GM21367 (cell line): ENCODE data around the gene KCNB1.

Experiments used
- ATAC-seq: cut with Tn5 transposase; IDR thresholded peaks from one replicate; pipeline ENCODE4 v1.9.1; 2021; ENCODE audit not compliant: unreplicated experiment

Gene KCNB1

DNA sequence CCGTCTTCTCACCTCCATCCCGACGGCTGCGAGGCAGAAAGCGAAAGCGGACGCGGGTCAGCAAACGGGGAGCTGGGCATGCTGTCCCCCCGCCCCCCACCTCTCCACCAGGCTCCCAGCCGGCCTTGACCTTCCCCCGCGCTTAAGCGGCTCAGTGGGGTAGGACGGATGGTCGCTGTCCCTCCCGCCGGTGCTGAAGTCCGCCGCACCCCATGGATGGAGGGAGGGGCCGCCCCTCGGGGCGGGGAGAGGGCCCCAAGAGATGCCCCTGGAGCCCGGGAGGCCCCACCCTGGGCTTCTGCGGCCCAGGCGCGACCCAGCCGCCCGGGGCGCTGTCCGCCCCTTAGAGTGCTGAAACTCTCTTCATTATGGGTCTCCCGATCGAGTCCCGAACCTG lies at the start of gene KCNB1:
TSS of gene KCNB1 (minus strand) at position 48 of the 397 bp plus-strand sequence. CDS start 188 bp downstream, outside the sequence.
- ATAC-seq, result no peak

DNA sequence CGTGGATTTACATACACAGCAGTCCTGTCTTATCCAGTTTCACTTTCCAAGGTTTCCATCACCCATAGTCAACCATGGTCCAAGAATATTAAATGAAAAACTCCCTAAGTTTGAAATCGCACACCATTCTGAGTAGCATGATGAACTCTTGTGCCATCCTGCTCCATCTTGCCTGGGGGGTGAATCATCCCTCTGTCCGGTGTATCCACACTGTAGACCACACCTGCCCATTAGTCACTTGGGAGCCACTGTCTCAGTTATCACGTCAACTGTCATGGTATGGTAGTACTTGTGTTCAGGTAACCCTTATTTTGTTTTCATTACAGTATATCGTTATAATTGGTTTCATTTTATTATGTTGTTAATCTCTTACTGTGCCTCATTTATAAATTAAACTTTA lies 47.0 kb upstream of the KCNB1 start:
- no peak for ATAC-seq

DNA sequence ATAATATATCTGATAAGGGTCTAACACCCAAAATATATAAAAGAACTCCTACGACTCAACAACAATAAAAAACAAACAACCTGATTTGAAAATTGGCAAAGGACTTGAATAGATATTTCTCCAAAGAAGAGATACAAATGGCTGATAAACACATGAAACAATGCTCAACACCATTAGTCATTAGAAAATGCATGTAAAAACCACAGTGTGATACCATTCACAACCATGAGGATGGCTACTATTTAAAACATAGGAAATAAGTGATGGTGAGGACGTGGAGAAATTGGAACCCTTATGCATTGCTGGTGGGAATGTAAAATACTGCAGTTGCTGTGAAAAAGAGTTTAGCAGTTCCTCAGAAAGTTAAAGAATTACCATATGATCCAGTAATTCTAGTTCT lies 44.1 kb upstream of the KCNB1 start:
- ATAC-seq, result no peak

DNA sequence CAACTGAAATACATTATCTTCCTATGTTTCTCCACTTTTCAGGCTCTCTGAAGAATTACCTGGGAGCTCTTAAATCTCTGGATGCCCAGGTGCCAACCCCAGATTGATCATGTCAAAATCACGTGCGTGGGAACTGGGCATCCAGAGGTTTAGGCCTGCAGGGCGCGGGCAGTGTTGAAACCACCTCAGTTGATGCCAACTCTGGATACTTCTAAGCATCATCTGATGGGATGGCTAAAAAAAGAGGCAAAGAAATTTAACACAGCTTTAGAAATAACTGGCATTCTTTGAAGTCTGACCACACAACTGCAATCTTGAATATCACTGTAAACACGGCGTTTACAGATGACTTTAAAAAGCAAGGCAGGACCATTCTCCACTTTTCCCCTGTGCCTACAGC lies 43.6 kb upstream of the KCNB1 start:
- no peak for ATAC-seq

DNA sequence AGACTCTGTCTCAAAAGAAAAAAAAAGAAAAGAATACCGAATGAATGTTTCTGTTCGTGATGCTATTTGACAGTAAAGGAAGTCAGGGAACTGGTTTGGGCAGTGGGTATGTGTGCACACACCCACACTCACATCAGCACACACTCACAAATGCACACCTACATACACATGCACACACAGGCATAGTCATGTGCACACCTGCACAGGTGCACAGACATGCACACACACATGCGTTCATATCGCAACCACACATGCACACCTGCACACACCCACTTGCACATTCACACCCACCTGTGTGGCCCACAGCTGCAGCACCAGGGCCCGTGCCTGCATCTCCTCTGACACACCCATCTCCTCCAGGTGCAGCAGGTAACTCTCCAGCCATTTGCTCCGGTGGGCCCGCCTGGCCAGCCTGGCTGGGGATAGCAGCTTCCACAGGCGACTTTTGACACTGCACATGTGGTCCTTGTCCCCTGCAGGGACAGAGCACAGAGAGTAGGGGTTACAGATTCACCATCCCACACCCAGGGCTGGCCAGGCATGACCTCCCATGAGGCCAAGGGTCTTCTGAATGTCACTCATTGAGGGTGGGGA lies 41.4 kb upstream of the KCNB1 start:
- ATAC-seq, result no peak

DNA sequence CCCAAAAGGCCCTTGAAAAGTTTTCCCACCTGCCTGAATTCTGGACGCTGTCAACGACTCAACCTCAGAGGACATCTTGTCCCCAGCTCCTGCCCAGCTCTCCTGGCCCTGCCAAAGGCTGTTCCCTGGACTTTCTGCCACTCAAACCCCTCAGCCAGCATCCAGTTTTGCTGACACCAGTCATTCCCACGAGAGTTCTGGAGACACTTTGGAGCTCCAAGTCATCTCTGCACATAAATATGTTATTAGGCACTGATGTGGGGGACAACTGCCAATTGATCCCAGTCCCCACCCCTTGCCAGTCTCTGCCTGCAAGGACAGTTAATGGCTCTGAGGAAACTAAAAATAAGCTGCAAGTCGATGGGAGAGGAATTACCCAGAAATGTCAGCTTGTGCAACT lies 38.9 kb upstream of the KCNB1 start:
- no peak for ATAC-seq

DNA sequence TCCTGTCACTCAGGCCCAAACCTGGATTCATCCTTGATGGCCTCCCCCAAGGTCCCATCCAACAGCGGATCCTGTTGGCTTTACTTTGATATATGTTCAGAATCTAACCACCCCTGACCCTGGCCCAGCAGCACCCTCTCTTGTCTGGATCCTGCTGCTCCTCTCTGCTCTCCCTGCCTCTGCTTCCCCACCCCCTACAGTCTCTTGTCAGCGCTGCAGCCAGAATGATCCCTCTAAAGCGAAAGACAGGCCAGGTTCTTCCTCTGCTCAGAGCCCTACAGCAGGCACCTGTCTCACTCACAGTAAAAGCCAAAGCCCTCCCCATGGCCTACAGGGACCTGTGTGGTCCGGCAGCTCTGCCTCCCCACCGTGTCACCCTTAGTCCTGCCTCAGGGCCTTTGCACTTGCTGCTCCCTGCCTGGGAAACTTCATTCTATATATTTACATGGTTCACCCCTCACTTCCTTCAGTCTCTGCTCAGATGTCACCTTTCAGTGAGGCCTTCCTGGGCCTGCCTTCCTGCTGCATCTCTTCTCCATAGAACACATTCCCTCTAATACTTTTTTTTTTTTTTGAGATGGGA lies 37.4 kb upstream of the KCNB1 start:
- ATAC-seq, result no peak

DNA sequence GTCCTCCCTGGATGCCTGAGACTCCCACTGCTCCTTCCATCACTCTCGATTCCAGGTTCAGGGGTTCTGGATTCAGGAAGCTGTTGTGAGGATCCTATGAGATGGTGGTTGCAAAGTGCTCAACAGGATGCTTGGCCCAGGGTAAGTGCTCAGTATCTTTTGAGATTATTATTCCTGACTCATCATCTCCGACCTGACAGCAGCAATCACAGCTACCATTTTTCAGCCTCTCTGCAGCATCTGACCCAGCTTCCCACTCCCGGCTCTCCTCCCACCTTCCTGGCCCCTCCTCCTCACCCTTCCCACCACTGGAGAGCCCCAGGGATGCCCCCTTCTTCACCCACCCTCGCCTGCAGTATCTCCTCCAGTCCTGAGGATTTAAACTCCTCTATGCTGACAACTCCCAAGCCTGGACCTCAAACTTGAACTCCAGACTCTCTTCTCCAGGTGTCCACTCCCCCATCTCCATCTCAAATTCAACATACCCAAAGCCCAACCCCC lies 36.8 kb upstream of the KCNB1 start:
- ATAC-seq, result no peak

DNA sequence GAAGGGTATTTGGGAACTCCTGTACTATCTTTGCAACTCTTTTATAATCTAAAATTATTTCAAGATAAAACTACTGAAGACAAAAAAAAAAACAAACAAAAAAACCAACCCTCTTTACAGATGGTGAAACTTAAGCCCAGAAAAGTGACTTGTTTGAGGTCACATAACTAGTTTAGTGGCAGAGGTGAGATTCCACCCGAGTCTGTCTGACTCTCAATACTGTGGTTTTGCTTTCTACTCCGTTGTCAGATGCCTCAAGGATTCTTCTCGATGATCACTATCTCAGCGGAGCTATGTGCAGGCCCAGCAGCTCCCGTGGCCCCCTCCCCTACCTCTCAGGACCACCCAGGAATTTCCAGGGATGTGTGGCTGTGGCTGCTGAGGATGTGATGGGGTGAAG lies 36.1 kb upstream of the KCNB1 start:
- ATAC-seq, result no peak

DNA sequence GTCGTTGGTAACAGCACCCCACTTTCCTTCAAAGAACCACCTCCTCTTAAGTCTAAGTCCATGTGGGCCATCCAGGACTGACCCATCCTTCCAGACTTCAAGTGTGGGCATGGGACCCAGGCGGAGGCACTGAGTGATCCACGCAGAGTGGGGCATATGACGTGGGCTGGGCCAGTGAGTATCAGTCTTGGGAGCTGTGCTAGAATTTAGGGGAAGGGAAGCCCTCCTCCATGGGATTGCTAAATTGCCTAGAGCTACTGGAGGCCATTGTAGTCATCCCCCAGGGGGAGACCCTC lies 35.3 kb upstream of the KCNB1 start:
- no peak for ATAC-seq

DNA sequence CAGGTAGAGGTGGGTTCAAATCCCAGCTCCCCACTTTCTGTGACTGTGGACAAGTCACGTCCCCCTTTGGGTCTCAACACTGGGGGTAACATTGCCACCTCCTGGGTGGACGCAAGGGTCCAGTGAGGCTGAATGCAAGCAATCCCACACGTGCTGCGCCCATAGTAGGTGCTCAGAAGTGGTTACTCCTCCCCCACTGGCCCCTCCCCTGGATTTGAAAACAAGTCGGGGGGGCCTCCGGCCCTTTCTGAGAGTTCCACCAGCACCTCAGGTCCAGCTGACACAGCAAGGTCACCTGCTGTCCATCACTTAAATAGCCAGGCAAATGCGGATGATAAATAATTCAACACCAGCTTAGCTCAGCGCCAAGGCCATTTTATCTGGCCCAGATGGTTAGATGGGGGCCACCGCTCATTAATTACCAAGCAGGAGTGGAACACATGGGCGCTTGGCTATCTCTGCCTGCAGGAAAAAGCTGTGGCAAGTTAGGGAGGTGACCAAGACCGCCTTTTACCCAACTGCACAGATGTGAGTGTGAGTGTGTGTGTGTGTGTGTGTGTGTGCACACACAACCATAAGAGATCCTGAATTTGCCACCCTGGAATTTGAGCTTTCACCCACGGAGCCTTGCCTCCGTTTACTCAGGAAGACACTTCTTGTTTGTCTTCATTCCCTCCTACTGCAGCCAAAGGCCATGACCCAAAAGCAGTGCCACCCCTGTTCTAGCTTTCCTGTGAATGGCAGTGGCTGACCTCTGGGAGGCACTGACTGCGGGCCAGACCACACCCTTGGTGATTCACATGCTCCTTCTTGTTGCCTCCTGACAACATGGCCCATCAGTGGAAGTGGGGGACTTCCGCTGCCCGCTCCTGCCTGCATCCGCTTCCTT lies 34.7 kb upstream of the KCNB1 start:
- ATAC-seq, result no peak

DNA sequence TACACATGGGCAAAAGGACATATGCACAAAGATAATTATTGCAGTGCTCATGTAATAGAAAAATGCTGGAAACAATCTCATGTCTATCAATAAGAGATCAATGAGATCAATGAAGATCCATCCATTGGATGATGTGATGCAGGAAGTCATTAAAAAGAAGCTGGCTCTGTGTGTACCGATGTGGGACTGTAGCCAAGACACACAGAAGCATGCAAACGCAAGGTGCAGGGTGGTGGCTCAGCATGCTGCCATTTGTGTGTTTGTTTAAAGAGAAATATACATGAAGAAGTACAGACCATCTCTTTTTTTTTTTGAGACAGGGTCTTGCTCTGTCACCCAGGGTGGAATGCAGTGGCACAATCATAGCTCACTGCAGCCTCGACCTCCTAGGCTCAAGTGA lies 33.1 kb upstream of the KCNB1 start:
- no peak for ATAC-seq

DNA sequence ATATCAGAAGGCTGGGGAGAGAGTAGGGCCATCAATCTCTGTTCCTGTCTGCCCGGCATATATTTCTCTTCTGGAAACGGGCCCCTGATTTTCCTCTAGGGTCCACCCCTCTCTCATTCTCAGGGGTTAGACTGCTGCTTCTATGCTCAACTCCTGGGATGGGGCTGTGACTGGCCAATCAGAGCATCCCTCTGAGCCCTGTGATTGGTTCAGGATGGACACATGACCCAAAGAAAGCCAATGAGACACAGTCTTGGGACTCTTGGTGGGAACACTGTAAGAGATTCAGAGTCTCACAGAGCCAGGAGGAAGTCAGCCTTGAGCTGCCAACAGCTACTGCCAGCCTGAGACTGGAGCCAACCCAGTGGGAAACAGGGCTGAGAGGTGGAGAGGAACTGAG lies 31.0 kb upstream of the KCNB1 start:
- no peak for ATAC-seq

DNA sequence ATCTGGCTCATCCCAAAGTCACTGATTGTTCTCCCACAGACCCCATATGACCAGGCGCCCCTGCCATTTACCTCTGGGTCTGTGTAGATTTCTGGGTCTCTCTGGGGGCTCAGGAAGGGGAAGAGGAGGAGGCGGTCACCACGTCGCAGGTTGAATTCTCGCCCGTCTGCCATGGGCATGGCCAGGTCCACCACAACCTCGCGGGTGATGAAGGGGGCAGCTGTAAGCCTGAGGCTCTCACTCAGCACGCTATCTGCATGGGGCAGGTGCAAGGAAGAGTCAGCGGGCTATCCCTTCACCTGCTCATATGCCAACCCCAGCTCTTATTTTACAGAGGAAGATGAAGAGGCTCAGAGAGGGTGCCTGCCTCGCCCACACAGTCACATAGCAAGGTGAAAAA lies 30.5 kb upstream of the KCNB1 start:
- no peak for ATAC-seq

DNA sequence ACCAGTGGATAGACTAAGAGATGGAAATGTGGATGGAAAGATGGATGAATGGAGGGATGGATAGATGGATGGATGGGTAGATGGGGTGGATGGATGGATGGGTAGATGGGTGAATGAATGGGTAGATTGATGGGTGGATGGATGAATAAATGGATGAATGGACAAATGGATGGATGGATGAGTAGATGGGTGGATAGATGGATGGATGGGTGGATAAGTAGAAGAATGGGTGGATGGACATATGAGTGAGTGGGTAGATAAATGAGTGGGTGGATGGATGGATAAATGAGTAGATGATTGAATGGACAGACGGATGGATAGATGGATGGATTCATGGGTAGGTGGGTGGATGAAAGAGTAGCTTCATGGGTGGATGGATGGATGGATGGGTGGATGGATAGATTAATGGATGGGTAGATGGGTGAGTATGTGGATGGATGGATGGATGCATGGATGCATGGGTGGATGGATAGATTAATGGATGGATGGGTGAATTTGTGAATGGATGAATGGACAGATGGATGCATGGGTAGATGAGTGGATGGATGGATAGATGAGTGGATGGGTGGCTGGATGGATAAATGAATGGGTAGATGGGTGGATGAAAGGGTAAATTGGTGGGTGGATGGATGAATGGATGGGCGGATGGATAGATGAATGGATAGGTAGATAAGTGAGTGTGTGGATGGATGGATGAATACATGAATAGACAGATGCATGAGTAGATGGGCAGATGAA lies 29.5 kb upstream of the KCNB1 start:
- ATAC-seq, result no peak

DNA sequence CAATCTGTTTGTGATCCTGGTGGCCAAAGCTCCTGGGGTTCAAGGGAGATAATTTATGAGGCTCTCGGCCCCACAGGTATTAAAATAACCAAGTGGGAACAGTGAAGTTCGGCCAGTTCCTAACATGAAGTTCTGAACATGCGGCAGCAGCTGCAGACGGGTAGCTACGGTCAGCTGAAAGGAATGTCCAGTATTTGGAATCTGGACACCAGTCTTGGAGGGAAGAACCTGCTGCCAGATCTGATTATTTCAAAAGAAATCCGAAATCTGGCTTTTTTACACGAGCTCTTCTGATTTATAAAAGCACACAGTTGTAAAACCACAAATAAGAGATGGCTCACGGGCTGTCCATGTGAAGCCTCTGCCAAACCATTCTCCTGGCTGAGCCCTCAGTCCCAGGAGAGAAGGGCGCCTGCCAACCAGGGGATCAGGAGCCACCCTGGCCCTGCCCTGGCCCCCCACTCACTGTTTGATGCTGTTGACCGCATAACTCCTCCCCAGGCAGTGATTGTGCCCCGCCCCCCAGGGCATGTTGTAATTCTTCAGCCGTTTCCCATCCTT lies 28.2 kb upstream of the KCNB1 start:
- no peak for ATAC-seq

DNA sequence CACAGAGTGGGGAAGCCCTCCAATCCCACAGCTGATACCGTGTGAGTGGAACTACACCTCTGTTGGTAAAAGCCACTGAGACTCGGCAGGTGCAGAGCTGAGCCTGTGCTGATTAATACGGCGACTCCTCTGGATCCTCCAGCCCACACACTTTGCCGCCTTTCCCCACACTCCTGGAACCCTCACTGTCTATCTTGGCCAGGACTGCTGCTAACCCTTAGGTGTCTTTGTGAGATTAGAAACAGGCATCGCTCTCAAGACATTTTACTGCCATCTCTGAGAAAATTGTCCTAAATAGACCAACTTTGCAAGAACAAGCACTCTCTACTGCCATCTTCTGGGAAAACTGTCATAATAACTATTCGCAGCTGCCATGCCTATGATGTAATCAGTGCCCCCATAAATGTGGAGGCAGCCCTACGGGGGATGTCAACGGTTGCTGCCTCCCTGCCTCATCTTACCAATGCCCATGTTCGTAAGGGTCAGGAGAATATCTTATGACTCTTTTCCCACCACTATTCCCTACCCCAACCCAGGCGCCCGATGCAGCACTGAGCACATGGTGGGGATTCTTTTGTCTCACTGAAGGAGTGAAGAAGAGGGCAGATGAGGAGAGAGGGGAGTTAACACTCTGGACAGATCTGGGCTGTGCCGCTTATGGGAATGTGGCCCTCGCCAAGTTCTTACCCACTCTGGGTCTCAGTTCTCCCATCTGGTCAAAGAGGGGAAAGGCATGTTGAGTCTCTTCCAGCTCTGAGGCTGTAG lies 26.1 kb upstream of the KCNB1 start:
- ATAC-seq, result no peak

DNA sequence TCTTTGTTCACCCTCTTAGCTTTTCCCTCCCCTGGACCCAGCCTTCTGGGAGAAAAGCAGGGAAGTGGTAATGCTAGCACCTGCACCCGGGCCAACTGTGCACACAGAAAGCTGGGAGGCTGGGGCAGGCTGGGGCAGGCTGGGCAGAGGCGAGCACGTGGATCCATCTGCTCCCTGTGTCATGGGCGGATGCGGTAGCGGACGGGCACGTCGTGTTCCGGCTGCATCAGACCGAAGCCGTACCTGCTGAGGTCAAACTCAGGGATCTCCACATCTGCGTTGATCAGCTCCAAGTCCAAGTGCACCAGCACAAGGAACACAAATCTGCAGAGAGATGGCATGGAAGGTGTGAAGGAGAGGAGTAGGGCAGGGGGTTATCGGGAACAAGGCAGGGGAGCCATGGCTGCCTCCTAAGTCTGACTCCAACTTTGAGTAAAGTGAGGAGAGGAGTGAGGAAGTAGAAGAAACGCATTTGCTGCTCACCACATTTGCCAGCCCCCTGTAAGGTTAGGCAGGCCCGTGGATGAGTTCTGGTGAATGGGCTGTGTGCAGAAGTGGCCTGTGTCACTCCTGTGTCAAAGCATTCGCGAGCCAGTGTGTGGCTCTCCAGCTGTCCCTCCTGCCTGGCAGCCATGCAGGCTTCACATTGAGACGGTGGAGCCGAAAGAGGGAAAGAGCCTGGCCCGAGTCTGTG lies 25.4 kb upstream of the KCNB1 start:
- no peak for ATAC-seq

DNA sequence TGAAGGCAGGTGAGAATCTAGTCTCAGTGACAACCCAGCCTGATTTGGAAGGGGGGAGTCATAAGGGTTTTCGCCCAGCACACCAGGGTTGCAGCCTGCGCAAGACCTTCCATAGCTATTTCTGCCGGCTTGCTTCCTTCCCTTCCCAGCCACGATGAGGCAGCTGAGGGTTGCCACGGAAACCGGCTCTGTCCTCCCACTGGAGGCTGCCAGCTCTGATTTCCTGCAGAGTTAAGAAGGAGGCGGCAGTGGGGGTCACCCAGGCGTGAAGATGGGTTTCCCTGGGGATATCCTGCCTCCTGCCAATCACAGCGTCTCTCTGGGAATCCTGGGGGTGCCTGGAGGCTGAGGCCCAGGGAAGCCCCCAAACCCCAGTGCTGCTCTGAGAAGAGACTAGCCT lies 23.1 kb upstream of the KCNB1 start:
- ATAC-seq, result no peak

DNA sequence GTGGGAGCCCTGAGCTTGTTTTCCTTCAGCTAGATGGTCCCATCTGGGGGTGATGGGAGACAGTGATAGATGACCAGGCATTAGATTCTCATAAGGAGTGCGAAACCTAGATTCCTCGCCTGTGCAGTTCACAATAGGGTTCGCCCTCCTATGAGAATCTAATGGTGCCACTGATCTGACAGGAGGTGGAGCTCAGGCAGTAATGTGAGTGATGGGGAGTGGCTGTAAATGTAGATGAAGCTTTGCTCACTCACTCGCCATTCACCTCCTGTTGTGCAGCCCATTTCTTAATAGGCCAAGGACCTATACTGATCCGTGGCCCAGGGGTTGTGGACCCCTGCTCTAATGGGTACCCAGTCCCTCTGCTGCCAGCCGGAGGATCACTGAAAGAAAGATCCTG lies 20.7 kb upstream of the KCNB1 start:
- no peak for ATAC-seq
